Measurements from ENCODE around the gene CCDC110.
"Not testable (repeated sequence)": the region's sequence is repeated elsewhere in the genome, so short reads cannot be mapped to it uniquely, and the experiment has no call there.

CCDC110 gene

GRCh38 chr4:185471235-185472102 lies at the start of gene CCDC110:
Gene CCDC110, minus strand, starts transcription at chr4:185471733. Its CDS starts 50 bp downstream, at chr4:185471683.
- Histone ChIP-seq H3K4me1 (ENCODE audit: control insufficient read depth in 1 of 2, insufficient read depth in 2 of 2, low read length in 2 of 2) (no peaks in the 10 kb centered on the region), H3K9me3 (ENCODE audit: control insufficient read depth in 1 of 2, low read length in 2 of 2) (no peaks in the 10 kb centered on the region), H3K36me3 (ENCODE audit: control insufficient read depth in 1 of 2, insufficient read depth in 2 of 2, low read length in 2 of 2) (no peaks in the 10 kb centered on the region), H3K27me3 (ENCODE audit: low read depth, low read length) (no peaks in the 10 kb centered on the region), H3K27ac (ENCODE audit: low read length) (no peak within 1 kb of the TSS), H3K4me3 (ENCODE audit: low read depth in 1 of 2, low read length in 2 of 2) (peak within 1 kb of the TSS; percentile 83 to 87)

- Histone ChIP-seq H3K4me1 (ENCODE audit: control insufficient read depth in 1 of 2, insufficient read depth in 2 of 2, low read length in 2 of 2) (peaks cover 0 to 6% of the 10 kb centered on the region in 2 donors), H3K4me3 (ENCODE audit: low read depth in 1 of 2, low read length in 2 of 2) (no peak overlapping the region), H3K27me3 (ENCODE audit: low read depth, low read length) (no peaks in the 10 kb centered on the region), H3K27ac (ENCODE audit: low read length) (no peak overlapping the region), H3K36me3 (ENCODE audit: control insufficient read depth in 1 of 2, insufficient read depth in 2 of 2, low read length in 2 of 2) (peaks cover 0 to 11% of the 10 kb centered on the region in 2 donors), H3K9me3 (ENCODE audit: control insufficient read depth in 1 of 2, low read length in 2 of 2) (no peaks in the 10 kb centered on the region)
Measured at GRCh38 chr4:185520119-185520518, 48.6 kb upstream of the CCDC110 start.

GRCh38 chr4:185518494-185518893 lies 47.0 kb upstream of the CCDC110 start:
- Histone ChIP-seq H3K4me3 (ENCODE audit: low read depth in 1 of 2, low read length in 2 of 2) (no peak overlapping the region), H3K36me3 (ENCODE audit: control insufficient read depth in 1 of 2, insufficient read depth in 2 of 2, low read length in 2 of 2) (peaks cover 3 to 8% of the 10 kb centered on the region in 2 donors), H3K27me3 (ENCODE audit: low read depth, low read length) (no peaks in the 10 kb centered on the region), H3K9me3 (ENCODE audit: control insufficient read depth in 1 of 2, low read length in 2 of 2) (no peaks in the 10 kb centered on the region), H3K4me1 (ENCODE audit: control insufficient read depth in 1 of 2, insufficient read depth in 2 of 2, low read length in 2 of 2) (peaks cover 0 to 10% of the 10 kb centered on the region in 2 donors), H3K27ac (ENCODE audit: low read length) (no peak overlapping the region)

GRCh38 chr4:185518069-185518468 lies 46.5 kb upstream of the CCDC110 start:
- H3K36me3 ChIP-seq (ENCODE audit: control insufficient read depth in 1 of 2, insufficient read depth in 2 of 2, low read length in 2 of 2), result peaks cover 3 to 8% of the 10 kb centered on the region in 2 donors

GRCh38 chr4:185515248-185515647 lies 43.7 kb upstream of the CCDC110 start:
- H3K27ac ChIP-seq (ENCODE audit: low read length), result no peak overlapping the region
- H3K9me3 ChIP-seq (ENCODE audit: control insufficient read depth in 1 of 2, low read length in 2 of 2), result no peaks in the 10 kb centered on the region
- H3K4me1 ChIP-seq (ENCODE audit: control insufficient read depth in 1 of 2, insufficient read depth in 2 of 2, low read length in 2 of 2), result peaks cover 6 to 15% of the 10 kb centered on the region in 2 donors
- no peak overlapping the region for H3K4me3 ChIP-seq (ENCODE audit: low read depth in 1 of 2, low read length in 2 of 2)
- H3K36me3 ChIP-seq (ENCODE audit: control insufficient read depth in 1 of 2, insufficient read depth in 2 of 2, low read length in 2 of 2), result peaks cover 3 to 4% of the 10 kb centered on the region in 2 donors
- H3K27me3 ChIP-seq (ENCODE audit: low read depth, low read length), result no peaks in the 10 kb centered on the region

More at GRCh38 chr4:185518069-185518468, 46.5 kb upstream of the CCDC110 start:
- no peaks in the 10 kb centered on the region for H3K27me3 ChIP-seq (ENCODE audit: low read depth, low read length)
- no peak overlapping the region for H3K27ac ChIP-seq (ENCODE audit: low read length)
- H3K4me3 ChIP-seq (ENCODE audit: low read depth in 1 of 2, low read length in 2 of 2), result no peak overlapping the region
- H3K9me3 ChIP-seq (ENCODE audit: control insufficient read depth in 1 of 2, low read length in 2 of 2), result no peaks in the 10 kb centered on the region
- H3K4me1 ChIP-seq (ENCODE audit: control insufficient read depth in 1 of 2, insufficient read depth in 2 of 2, low read length in 2 of 2), result peaks cover 2 to 13% of the 10 kb centered on the region in 2 donors

GRCh38 chr4:185514182-185514697 lies 42.7 kb upstream of the CCDC110 start:
- H3K4me3 ChIP-seq (ENCODE audit: low read depth in 1 of 2, low read length in 2 of 2), result no peak overlapping the region
- no peaks in the 10 kb centered on the region for H3K9me3 ChIP-seq (ENCODE audit: control insufficient read depth in 1 of 2, low read length in 2 of 2)
- no peak overlapping the region for H3K27ac ChIP-seq (ENCODE audit: low read length)
- peaks cover 0 to 3% of the 10 kb centered on the region in 2 donors for H3K36me3 ChIP-seq (ENCODE audit: control insufficient read depth in 1 of 2, insufficient read depth in 2 of 2, low read length in 2 of 2)
- peaks cover 6 to 11% of the 10 kb centered on the region in 2 donors for H3K4me1 ChIP-seq (ENCODE audit: control insufficient read depth in 1 of 2, insufficient read depth in 2 of 2, low read length in 2 of 2)
- no peaks in the 10 kb centered on the region for H3K27me3 ChIP-seq (ENCODE audit: low read depth, low read length)

GRCh38 chr4:185513489-185514181 lies 42.1 kb upstream of the CCDC110 start:
- Histone ChIP-seq H3K9me3 (ENCODE audit: control insufficient read depth in 1 of 2, low read length in 2 of 2) (no peaks in the 10 kb centered on the region), H3K36me3 (ENCODE audit: control insufficient read depth in 1 of 2, insufficient read depth in 2 of 2, low read length in 2 of 2) (peaks cover 0 to 3% of the 10 kb centered on the region in 2 donors), H3K27ac (ENCODE audit: low read length) (no peak overlapping the region), H3K4me1 (ENCODE audit: control insufficient read depth in 1 of 2, insufficient read depth in 2 of 2, low read length in 2 of 2) (peaks cover 6 to 11% of the 10 kb centered on the region in 2 donors), H3K27me3 (ENCODE audit: low read depth, low read length) (no peaks in the 10 kb centered on the region), H3K4me3 (ENCODE audit: low read depth in 1 of 2, low read length in 2 of 2) (no peak overlapping the region)

- Histone ChIP-seq H3K36me3 (ENCODE audit: control insufficient read depth in 1 of 2, insufficient read depth in 2 of 2, low read length in 2 of 2) (peaks cover 0 to 3% of the 10 kb centered on the region in 2 donors), H3K27me3 (ENCODE audit: low read depth, low read length) (no peaks in the 10 kb centered on the region), H3K9me3 (ENCODE audit: control insufficient read depth in 1 of 2, low read length in 2 of 2) (no peaks in the 10 kb centered on the region), H3K27ac (ENCODE audit: low read length) (no peak overlapping the region), H3K4me3 (ENCODE audit: low read depth in 1 of 2, low read length in 2 of 2) (no peak overlapping the region), H3K4me1 (ENCODE audit: control insufficient read depth in 1 of 2, insufficient read depth in 2 of 2, low read length in 2 of 2) (peaks cover 6 to 11% of the 10 kb centered on the region in 2 donors)
Measured at GRCh38 chr4:185512516-185512915, 41.0 kb upstream of the CCDC110 start.

GRCh38 chr4:185511243-185511642 lies 39.7 kb upstream of the CCDC110 start:
- H3K27me3 ChIP-seq (ENCODE audit: low read depth, low read length); H3K9me3 ChIP-seq (ENCODE audit: control insufficient read depth in 1 of 2, low read length in 2 of 2); H3K36me3 ChIP-seq (ENCODE audit: control insufficient read depth in 1 of 2, insufficient read depth in 2 of 2, low read length in 2 of 2); H3K27ac ChIP-seq (ENCODE audit: low read length); H3K4me3 ChIP-seq (ENCODE audit: low read depth in 1 of 2, low read length in 2 of 2): not testable (repeated sequence)
- peaks cover 6 to 11% of the 10 kb centered on the region in 2 donors for H3K4me1 ChIP-seq (ENCODE audit: control insufficient read depth in 1 of 2, insufficient read depth in 2 of 2, low read length in 2 of 2)

- Histone ChIP-seq H3K4me3 (ENCODE audit: low read depth in 1 of 2, low read length in 2 of 2) (no peak overlapping the region), H3K27ac (ENCODE audit: low read length) (no peak overlapping the region), H3K9me3 (ENCODE audit: control insufficient read depth in 1 of 2, low read length in 2 of 2) (no peaks in the 10 kb centered on the region), H3K4me1 (ENCODE audit: control insufficient read depth in 1 of 2, insufficient read depth in 2 of 2, low read length in 2 of 2) (peaks cover 6 to 12% of the 10 kb centered on the region in 2 donors), H3K27me3 (ENCODE audit: low read depth, low read length) (no peaks in the 10 kb centered on the region), H3K36me3 (ENCODE audit: control insufficient read depth in 1 of 2, insufficient read depth in 2 of 2, low read length in 2 of 2) (peaks cover 3% of the 10 kb centered on the region in 2 donors)
Measured at GRCh38 chr4:185510806-185511205, 39.3 kb upstream of the CCDC110 start.

GRCh38 chr4:185508181-185508580 lies 36.6 kb upstream of the CCDC110 start:
- Histone ChIP-seq H3K27ac (ENCODE audit: low read length) (no peak overlapping the region), H3K36me3 (ENCODE audit: control insufficient read depth in 1 of 2, insufficient read depth in 2 of 2, low read length in 2 of 2) (peaks cover 0 to 9% of the 10 kb centered on the region in 2 donors), H3K4me3 (ENCODE audit: low read depth in 1 of 2, low read length in 2 of 2) (no peak overlapping the region), H3K4me1 (ENCODE audit: control insufficient read depth in 1 of 2, insufficient read depth in 2 of 2, low read length in 2 of 2) (peaks cover 5 to 16% of the 10 kb centered on the region in 2 donors), H3K27me3 (ENCODE audit: low read depth, low read length) (no peaks in the 10 kb centered on the region), H3K9me3 (ENCODE audit: control insufficient read depth in 1 of 2, low read length in 2 of 2) (no peaks in the 10 kb centered on the region)
